ENCODE results near the gene DCANP1. TPM values are rescaled to one million over a fixed set of nuclear protein-coding genes. Genes with fewer than 3 reads are reported as not detected.

Gene DCANP1
- total and polyA plus RNA-seq, 2 donors (not counting 1 experiment from before 2014, with no cell fraction given) = not detected

DNA sequence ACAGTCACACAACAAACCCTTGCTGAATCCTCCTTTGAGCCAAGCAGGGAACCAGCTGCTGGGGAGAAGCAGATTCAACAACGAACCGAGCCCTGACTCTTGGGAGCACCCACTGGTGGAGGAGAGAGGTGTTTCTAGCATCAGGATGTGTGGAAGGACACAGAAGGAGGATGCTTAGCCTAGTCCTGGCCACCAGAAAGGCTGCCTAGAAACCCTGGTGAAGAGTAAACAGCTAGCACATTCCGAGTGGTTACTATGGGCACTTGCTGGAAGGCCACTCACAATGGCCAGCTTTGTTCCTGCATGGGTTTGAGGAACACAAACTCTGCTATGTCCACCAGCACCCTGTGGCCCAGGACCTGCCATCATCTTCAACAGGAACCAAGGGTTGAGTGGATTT lies 3.2 kb upstream of the DCANP1 start:
- H3K79me2 ChIP-seq (ENCODE audit: control insufficient read depth, insufficient read depth, low read length) = no peaks in the 10 kb centered on the region
- H3K4me1 Mint-ChIP-seq = peaks cover 2% of the 10 kb centered on the region
- CTCF ChIA-PET = no interaction called here
- H3K27ac ChIP-seq (ENCODE audit: low read length in 2 of 2) = no peak overlapping the region
- peaks cover 0 to 7% (median 0%) of the 10 kb centered on the region in 3 donors for H3K9me3 ChIP-seq (ENCODE audit: control extremely low read depth in 1 of 3, control insufficient read depth in 2 of 3, insufficient read depth in 1 of 3, low read length in 2 of 3)
- H3K36me3 ChIP-seq (replicated peaks in 1 of 2; ENCODE audit: control extremely low read depth in 1 of 2, control insufficient read depth in 1 of 2, extremely low read depth in 1 of 2, insufficient read depth in 2 of 2, low read length in 1 of 2) = no peaks in the 10 kb centered on the region
- no peaks in the 10 kb centered on the region for H3K9me3 Mint-ChIP-seq (ENCODE audit: insufficient read depth)
- H2AFZ ChIP-seq (ENCODE audit: insufficient read depth, low read depth, low read length, poor library complexity, severe bottlenecking) = no peak overlapping the region
- H3K4me2 ChIP-seq (replicated peaks; ENCODE audit: low read depth, low read length, poor library complexity, severe bottlenecking) = no peak overlapping the region
- no peaks in the 10 kb centered on the region for H4K20me1 ChIP-seq (ENCODE audit: control insufficient read depth, insufficient read depth, low read length, poor library complexity, severe bottlenecking)
- no peak overlapping the region for H3K4me3 Mint-ChIP-seq
- H3K4me3 ChIP-seq (ENCODE audit: control extremely low read depth in 1 of 5, extremely low read depth in 1 of 5, insufficient read depth in 1 of 5, low read depth in 2 of 5, low read length in 4 of 5) = no peak overlapping the region
- 57% methylated on average over 3 of the region's 3 CpGs for WGBS (ENCODE audit: insufficient coverage)
- no peak overlapping the region for H3K27ac Mint-ChIP-seq
- POLR2A ChIA-PET = no interaction called here
- no peak for TF ChIP-seq EZH2 (IDR thresholded peaks at IDR 0.05; ENCODE audit: borderline replicate concordance, insufficient read depth, low read depth, low read length, poor library complexity, severe bottlenecking)
- TF ChIP-seq, protein P1, sequence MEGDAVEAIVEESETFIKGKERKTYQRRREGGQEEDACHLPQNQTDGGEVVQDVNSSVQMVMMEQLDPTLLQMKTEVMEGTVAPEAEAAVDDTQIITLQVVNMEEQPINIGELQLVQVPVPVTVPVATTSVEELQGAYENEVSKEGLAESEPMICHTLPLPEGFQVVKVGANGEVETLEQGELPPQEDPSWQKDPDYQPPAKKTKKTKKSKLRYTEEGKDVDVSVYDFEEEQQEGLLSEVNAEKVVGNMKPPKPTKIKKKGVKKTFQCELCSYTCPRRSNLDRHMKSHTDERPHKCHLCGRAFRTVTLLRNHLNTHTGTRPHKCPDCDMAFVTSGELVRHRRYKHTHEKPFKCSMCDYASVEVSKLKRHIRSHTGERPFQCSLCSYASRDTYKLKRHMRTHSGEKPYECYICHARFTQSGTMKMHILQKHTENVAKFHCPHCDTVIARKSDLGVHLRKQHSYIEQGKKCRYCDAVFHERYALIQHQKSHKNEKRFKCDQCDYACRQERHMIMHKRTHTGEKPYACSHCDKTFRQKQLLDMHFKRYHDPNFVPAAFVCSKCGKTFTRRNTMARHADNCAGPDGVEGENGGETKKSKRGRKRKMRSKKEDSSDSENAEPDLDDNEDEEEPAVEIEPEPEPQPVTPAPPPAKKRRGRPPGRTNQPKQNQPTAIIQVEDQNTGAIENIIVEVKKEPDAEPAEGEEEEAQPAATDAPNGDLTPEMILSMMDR (IDR thresholded peaks at IDR 0.05) = no peak
- no peaks in the 10 kb centered on the region for H3K4me1 ChIP-seq (ENCODE audit: control insufficient read depth in 2 of 2, insufficient read depth in 2 of 2, low read length in 2 of 2)
- intact Hi-C loops (cut with micrococcal nuclease) = no loop called here
- no peak for DNase-seq
- H3K9ac ChIP-seq (ENCODE audit: low read length) = no peak overlapping the region
- H3K27me3 Mint-ChIP-seq = peaks cover 32% of the 10 kb centered on the region
- no peak for ATAC-seq (ENCODE audit: low read depth)
- H3K27me3 ChIP-seq (replicated peaks in 1 of 4; ENCODE audit: control extremely low read depth in 1 of 4, control insufficient read depth in 3 of 4, insufficient read depth in 4 of 4, low read length in 3 of 4) = peaks cover 0 to 3% (median 0%) of the 10 kb centered on the region in 4 experiments

- Mint-ChIP-seq H3K4me3 (no peak overlapping the region), H3K9me3 (ENCODE audit: insufficient read depth) (no peaks in the 10 kb centered on the region), H3K27ac (no peak overlapping the region), H3K4me1 (peaks cover 2% of the 10 kb centered on the region), H3K27me3 (peaks cover 33% of the 10 kb centered on the region)
- 98% methylated on average over 12 of the region's 12 CpGs for WGBS (ENCODE audit: insufficient coverage)
- no peak overlapping the region for H2AFZ ChIP-seq (ENCODE audit: insufficient read depth, low read depth, low read length, poor library complexity, severe bottlenecking)
- no peaks in the 10 kb centered on the region for H3K36me3 ChIP-seq (replicated peaks in 1 of 2; ENCODE audit: control extremely low read depth in 1 of 2, control insufficient read depth in 1 of 2, extremely low read depth in 1 of 2, insufficient read depth in 2 of 2, low read length in 1 of 2)
- H3K27ac ChIP-seq (ENCODE audit: low read length in 2 of 2) = no peak overlapping the region
- TF ChIP-seq, protein P1 (IDR thresholded peaks at IDR 0.05) = no peak
- TF ChIP-seq EZH2 (IDR thresholded peaks at IDR 0.05; ENCODE audit: borderline replicate concordance, insufficient read depth, low read depth, low read length, poor library complexity, severe bottlenecking) = no peak
- peaks cover 0 to 7% (median 0%) of the 10 kb centered on the region in 3 donors for H3K9me3 ChIP-seq (ENCODE audit: control extremely low read depth in 1 of 3, control insufficient read depth in 2 of 3, insufficient read depth in 1 of 3, low read length in 2 of 3)
- intact Hi-C loops (cut with micrococcal nuclease) = no loop called here
- H3K79me2 ChIP-seq (ENCODE audit: control insufficient read depth, insufficient read depth, low read length) = no peaks in the 10 kb centered on the region
- no peak overlapping the region for H3K4me3 ChIP-seq (ENCODE audit: control extremely low read depth in 1 of 5, extremely low read depth in 1 of 5, insufficient read depth in 1 of 5, low read depth in 2 of 5, low read length in 4 of 5)
- ATAC-seq (ENCODE audit: low read depth) = no peak
- no peaks in the 10 kb centered on the region for H3K4me1 ChIP-seq (ENCODE audit: control insufficient read depth in 2 of 2, insufficient read depth in 2 of 2, low read length in 2 of 2)
- H3K9ac ChIP-seq (ENCODE audit: low read length) = no peak overlapping the region
- peaks cover 0 to 3% (median 0%) of the 10 kb centered on the region in 4 experiments for H3K27me3 ChIP-seq (replicated peaks in 1 of 4; ENCODE audit: control extremely low read depth in 1 of 4, control insufficient read depth in 3 of 4, insufficient read depth in 4 of 4, low read length in 3 of 4)
- ChIA-PET CTCF (interaction anchor here (1.3 to 1.4 kb wide), 2 partner anchors 11 to 116 kb away, joined by 3 to 4 read pairs; no protein-coding TSS in a partner anchor), POLR2A (no interaction called here)
- no peak for DNase-seq
- H4K20me1 ChIP-seq (ENCODE audit: control insufficient read depth, insufficient read depth, low read length, poor library complexity, severe bottlenecking) = no peaks in the 10 kb centered on the region
- no peak overlapping the region for H3K4me2 ChIP-seq (replicated peaks; ENCODE audit: low read depth, low read length, poor library complexity, severe bottlenecking)
Observed at GRCh38 chr5:135449644-135450043, 2.5 kb upstream of the DCANP1 start.

All from B cell (primary cell).